ENCODE data around the gene GLRX5.

The GLRX5 gene

GRCh38 chr14:95537298-95538089, 2.6 kb downstream of the GLRX5 start:
- no peak for DNase-seq

GRCh38 chr14:95538801-95539509, 4.1 kb downstream of the GLRX5 start:
- no peak for DNase-seq

GRCh38 chr14:95540236-95540855, 5.5 kb downstream of the GLRX5 start:
- DNase-seq = no peak

GRCh38 chr14:95541346-95541745, 6.5 kb downstream of the GLRX5 start:
- no peak for DNase-seq

- DNase-seq = no peak
Measured at GRCh38 chr14:95541932-95542930, 7.4 kb downstream of the GLRX5 start.

- DNase-seq = no peak
Measured at GRCh38 chr14:95543021-95543420, 8.2 kb downstream of the GLRX5 start.

GRCh38 chr14:95544588-95544987, 9.7 kb downstream of the GLRX5 start:
- no peak for DNase-seq

GRCh38 chr14:95545515-95546168, 10.8 kb downstream of the GLRX5 start:
- no peak for DNase-seq

- DNase-seq = no peak
Measured at GRCh38 chr14:95547272-95547625, 12.4 kb downstream of the GLRX5 start.

GRCh38 chr14:95547626-95548327, 12.9 kb downstream of the GLRX5 start:
- no peak for DNase-seq

GRCh38 chr14:95548328-95548929, 13.6 kb downstream of the GLRX5 start:
- DNase-seq = no peak

GRCh38 chr14:95549656-95550585, 15.1 kb downstream of the GLRX5 start:
- DNase-seq = no peak

- no peak for DNase-seq
Measured at GRCh38 chr14:95551435-95551834, 16.6 kb downstream of the GLRX5 start.

- no peak for DNase-seq
Measured at GRCh38 chr14:95553141-95553540, 18.3 kb downstream of the GLRX5 start.

GRCh38 chr14:95555053-95555452, 20.2 kb downstream of the GLRX5 start:
- DNase-seq = no peak

GRCh38 chr14:95557291-95557690, 22.4 kb downstream of the GLRX5 start:
- no peak for DNase-seq

GRCh38 chr14:95557832-95558231, 23.0 kb downstream of the GLRX5 start:
- no peak for DNase-seq

GRCh38 chr14:95559203-95559602, 24.4 kb downstream of the GLRX5 start:
- DNase-seq = no peak

- peak; percentile 98 for DNase-seq
Measured at GRCh38 chr14:95561001-95561412, 26.2 kb downstream of the GLRX5 start.
